GM12878 (cell line): ENCODE measurements around the gene RPS6KA2. TPM values are rescaled to one million over a fixed set of nuclear protein-coding genes. Genes with fewer than 3 reads are reported as not detected.

Source experiments
- ATAC-seq: fragments of 200-7000 bp; cut with Tn5 transposase; 3 replicates; pipeline ENCODE4 v1.9.1; 2020; ENCODE audit warnings: mild to moderate bottlenecking, moderate library complexity
- BruUV-seq: library from RNA; stranded (reverse); fragments of 400-500 nt; replicated peaks from 2 replicates; lab custom pipeline; 2021; lab: Mats Ljungman, UMichigan
- CTCF ChIA-PET: fragments of 300-600 bp; sonication (Branson Sonifier 250); formaldehyde crosslinking; extraction: SDS; loops from one replicate; lab custom pipeline; 2021; ENCODE audit warnings: inconsistent platforms; lab: Yijun Ruan, JAX
- POLR2A ChIA-PET: fragments of 350-600 bp; formaldehyde crosslinking; extraction: SDS; loops from one replicate; lab custom pipeline; 2021; ENCODE audit warnings: inconsistent platforms; lab: Charles Lee
- RAD21 ChIA-PET: fragments of 300-600 bp; sonication (Branson Sonifier 250); formaldehyde crosslinking; loops from one replicate; lab custom pipeline; 2023; ENCODE audit warnings: antibody characterized with exemption; ENCODE audit not compliant: unreplicated experiment; lab: Charles Lee
- SMC1A ChIA-PET: fragments of 300-600 bp; sonication (Branson Sonifier 250); formaldehyde crosslinking; loops from one replicate; lab custom pipeline; 2023; ENCODE audit not compliant: unreplicated experiment, uncharacterized antibody; lab: Charles Lee
- DNase-seq: peaks from one replicate; pipeline ENCODE4 v3.0.0-alpha.2; 2011; ENCODE audit warnings: low read depth, low spot score
- FAIRE-seq: peaks from 3 replicates; lab custom pipeline; 2011; peaks lifted over from hg19 to GRCh38; lab: Jason Lieb, UNC
- H2AFZ ChIP-seq: 2 replicates; pipeline ENCODE4 v1.6.0; 2011; ENCODE audit warnings: low read depth, low read length, control low read depth; ENCODE audit not compliant: control insufficient read depth
- H3K27ac ChIP-seq: 2 replicates; pipeline ENCODE4 v1.5.1; 2011; ENCODE audit warnings: control low read depth; ENCODE audit not compliant: control insufficient read depth, insufficient read depth
- H3K27me3 ChIP-seq, 2 experiments: replicated peaks in 1 of 2; 2 replicates each; pipeline versions ENCODE4 v1.6.0 to v1.6.1; 2011; ENCODE audit warnings: low read length in 1 of 2; ENCODE audit not compliant: control insufficient read depth in 2 of 2, insufficient read depth in 2 of 2
- H3K36me3 ChIP-seq, 2 experiments: 2 replicates each; pipeline ENCODE4 v1.5.1; 2011; ENCODE audit warnings: low read length in 1 of 2; ENCODE audit not compliant: control insufficient read depth in 2 of 2, insufficient read depth in 2 of 2
- H3K4me1 ChIP-seq: 2 replicates; pipeline ENCODE4 v1.6.1; 2011; ENCODE audit warnings: mild to moderate bottlenecking, low read length, moderate library complexity, mixed read lengths; ENCODE audit not compliant: control insufficient read depth, insufficient read depth
- H3K4me2 ChIP-seq: 2 replicates; pipeline ENCODE4 v1.6.0; 2011; ENCODE audit warnings: control low read depth; ENCODE audit not compliant: control insufficient read depth, insufficient read depth
- H3K4me3 ChIP-seq: fragments of 200-600 bp; sonication (generic); 2 replicates; pipeline ENCODE4 v1.5.1; 2016
- H3K79me2 ChIP-seq: 2 replicates; pipeline ENCODE4 v1.6.0; 2011; ENCODE audit warnings: low read length; ENCODE audit not compliant: control insufficient read depth, insufficient read depth
- H3K9ac ChIP-seq: 2 replicates; pipeline ENCODE4 v1.8.0; 2011; ENCODE audit warnings: low read length, control low read depth, mixed read lengths; ENCODE audit not compliant: control insufficient read depth, insufficient read depth
- H3K9me3 ChIP-seq: replicated peaks from 3 replicates; pipeline ENCODE4 v1.5.1; 2011; ENCODE audit warnings: mild to moderate bottlenecking, low read length; ENCODE audit not compliant: control insufficient read depth, insufficient read depth
- H4K20me1 ChIP-seq: 2 replicates; pipeline ENCODE4 v1.6.0; 2011; ENCODE audit not compliant: control insufficient read depth, insufficient read depth
- ASH2L ChIP-seq: fragments of 300-600, 200-600 bp; sonication (generic); IDR thresholded peaks from 2 replicates; pipeline ENCODE4 v1.6.1; 2017; ENCODE audit warnings: low read depth, mild to moderate bottlenecking, borderline replicate concordance
- CHD1 ChIP-seq: IDR thresholded peaks from 2 replicates; pipeline ENCODE4 v1.6.1; 2012; ENCODE audit warnings: low read depth, low read length, improper control_type of control experiment
- CREB1 ChIP-seq: IDR thresholded peaks from 2 replicates; pipeline ENCODE4 v1.6.1; 2012; ENCODE audit warnings: low read depth, mild to moderate bottlenecking, inconsistent platforms
- ELK1 ChIP-seq: IDR thresholded peaks from 2 replicates; pipeline ENCODE4 v1.6.1; 2012; ENCODE audit warnings: low read depth, low read length, improper control_type of control experiment
- FOS ChIP-seq: IDR thresholded peaks from 3 replicates; pipeline ENCODE4 v1.6.1; 2011; ENCODE audit warnings: borderline replicate concordance; ENCODE audit not compliant: insufficient read length; ENCODE audit errors: extremely low read depth
- FOXK2 ChIP-seq: fragments of 450-650 bp; IDR thresholded peaks from 2 replicates; pipeline ENCODE4 v1.6.1; 2017; ENCODE audit warnings: mild to moderate bottlenecking, moderate library complexity
- IKZF2 ChIP-seq, 2 experiments: fragments of 450-650 bp; IDR thresholded peaks; 2 replicates each; pipeline ENCODE4 v1.6.1; 2017; ENCODE audit warnings: mild to moderate bottlenecking in 2 of 2, moderate library complexity in 2 of 2
- MXI1 ChIP-seq: fragments of 150-350 bp; IDR thresholded peaks from 2 replicates; pipeline ENCODE4 v1.6.1; 2011; ENCODE audit warnings: low read depth, mild to moderate bottlenecking, inconsistent platforms, low read length, improper control_type of control experiment
- NFXL1 ChIP-seq: fragments of 450-650 bp; IDR thresholded peaks from 2 replicates; pipeline ENCODE4 v1.6.1; 2017; ENCODE audit warnings: antibody characterized with exemption, mild to moderate bottlenecking, borderline replicate concordance
- NKRF ChIP-seq: fragments of 450-650 bp; conservative IDR thresholded peaks from 2 replicates; pipeline ENCODE4 v1.6.1; 2017; ENCODE audit warnings: mild to moderate bottlenecking, moderate library complexity
- WGBS: methylation state at CpG from one replicate; pipeline ENCODE4 v1.1.6; 2016; ENCODE audit warnings: low lambda C conversion rate; ENCODE audit not compliant: insufficient replicate concordance, insufficient coverage; ENCODE audit errors: missing lambda C conversion rate; 5-methylcytosine and 5-hydroxymethylcytosine counted together
- in situ Hi-C: fragments of 300-500 bp; cut with MboI; formaldehyde crosslinking; loops from 9 replicates; pipeline ENCODE4 v1.14.3; 2018; ENCODE audit warnings: mixed read lengths
- intact Hi-C: fragments of 100-400 bp; cut with micrococcal nuclease; formaldehyde crosslinking; loops from one replicate; pipeline ENCODE4 v1.14.2; 2022; ENCODE audit not compliant: unreplicated experiment
- polyA plus RNA-seq, 11 experiments: library from polyadenylated mRNA; depleted of rRNA in 4 of 11; unstranded in 6 of 11; stranded (reverse) in 5 of 11; fragments of >200 nt; fragmentation: Nextera tagmentation in 4 of 11; fragmentation: Illumina TruSeq in 1 of 11; extraction: Ambion mirVana in 4 of 11; extraction: Trizol in 1 of 11; gene quantifications; 1 replicate in 1 of 11; 2 replicates in 10 of 11; pipeline versions ENCODE4 v1.2.1 to v1.2.3, GENCODE V29; 2011 to 2016; ENCODE audit warnings: inconsistent platforms in 2 of 11, missing spikeins in 2 of 11, low read depth in 1 of 11
- total RNA-seq, 4 experiments: library from RNA; depleted of rRNA in 3 of 4; stranded (reverse); fragments of >200 nt in 3 of 4; fragmentation: Illumina TruSeq in 1 of 4; extraction: Trizol in 1 of 4; gene quantifications; 2 replicates each; pipeline versions ENCODE4 v1.2.1 to v1.2.3, GENCODE V29; 2013 to 2021
- TF ChIP-seq, protein P1 (sequence below): IDR thresholded peaks from 2 replicates; pipeline ENCODE4 v1.6.1; 2011; ENCODE audit warnings: low read depth, mild to moderate bottlenecking, low read length, moderate library complexity, borderline replicate concordance; ENCODE audit errors: extremely low read depth
- TF ChIP-seq, protein P2 (sequence below): fragments of 450-650 bp; IDR thresholded peaks from 2 replicates; pipeline ENCODE4 v1.6.1; 2017; ENCODE audit warnings: mild to moderate bottlenecking
- TF ChIP-seq, protein P3 (sequence below): IDR thresholded peaks from 2 replicates; pipeline ENCODE4 v1.6.1; 2012; ENCODE audit warnings: low read length, inconsistent platforms

RPS6KA2 gene
- total and polyA plus RNA-seq, 10 of the 15 experiments (the other 5 are each of a cell fraction or from before 2014, with no cell fraction given), result 0.02 to 1.0 (median 0.22) TPM; not detected in 1

GRCh38 chr6:166400181-166400580 is 226.9 kb downstream of the RPS6KA2 start (continued):
- TF ChIP-seq ELK1, result no peak
- TF ChIP-seq, protein P1, sequence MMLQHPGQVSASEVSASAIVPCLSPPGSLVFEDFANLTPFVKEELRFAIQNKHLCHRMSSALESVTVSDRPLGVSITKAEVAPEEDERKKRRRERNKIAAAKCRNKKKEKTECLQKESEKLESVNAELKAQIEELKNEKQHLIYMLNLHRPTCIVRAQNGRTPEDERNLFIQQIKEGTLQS, result no peak
- TF ChIP-seq, protein P2, sequence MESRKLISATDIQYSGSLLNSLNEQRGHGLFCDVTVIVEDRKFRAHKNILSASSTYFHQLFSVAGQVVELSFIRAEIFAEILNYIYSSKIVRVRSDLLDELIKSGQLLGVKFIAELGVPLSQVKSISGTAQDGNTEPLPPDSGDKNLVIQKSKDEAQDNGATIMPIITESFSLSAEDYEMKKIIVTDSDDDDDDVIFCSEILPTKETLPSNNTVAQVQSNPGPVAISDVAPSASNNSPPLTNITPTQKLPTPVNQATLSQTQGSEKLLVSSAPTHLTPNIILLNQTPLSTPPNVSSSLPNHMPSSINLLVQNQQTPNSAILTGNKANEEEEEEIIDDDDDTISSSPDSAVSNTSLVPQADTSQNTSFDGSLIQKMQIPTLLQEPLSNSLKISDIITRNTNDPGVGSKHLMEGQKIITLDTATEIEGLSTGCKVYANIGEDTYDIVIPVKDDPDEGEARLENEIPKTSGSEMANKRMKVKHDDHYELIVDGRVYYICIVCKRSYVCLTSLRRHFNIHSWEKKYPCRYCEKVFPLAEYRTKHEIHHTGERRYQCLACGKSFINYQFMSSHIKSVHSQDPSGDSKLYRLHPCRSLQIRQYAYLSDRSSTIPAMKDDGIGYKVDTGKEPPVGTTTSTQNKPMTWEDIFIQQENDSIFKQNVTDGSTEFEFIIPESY, result no peak
- no peak for TF ChIP-seq NFXL1

DNA sequence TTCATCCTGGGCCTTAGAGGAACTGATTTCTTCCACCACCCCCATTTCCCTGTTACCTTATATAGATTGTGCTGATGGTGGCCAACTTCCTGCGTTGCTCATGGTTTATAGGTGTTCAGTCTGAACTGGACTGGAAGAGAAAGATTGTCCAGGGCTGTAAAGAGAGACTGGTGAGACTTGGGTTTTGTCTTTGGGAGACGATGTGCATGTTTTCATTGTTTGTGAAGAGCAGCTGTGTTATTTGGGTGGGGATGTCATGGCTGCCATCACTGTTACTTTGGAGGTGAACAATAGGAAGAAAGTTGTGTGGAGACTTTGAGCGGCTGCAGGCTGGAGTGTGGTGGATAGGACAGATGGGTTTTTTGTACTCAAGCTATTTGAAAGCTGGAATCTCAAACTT is 228.7 kb downstream of the RPS6KA2 start:
- RAD21 ChIA-PET, result interaction anchor here (1.2 to 5.3 kb wide), 4 partner anchors 10 to 122 kb away, joined by 3 to 165 read pairs (median 29); no protein-coding TSS in a partner anchor
- no peaks in the 10 kb centered on the region for H4K20me1 ChIP-seq
- POLR2A ChIA-PET, result interaction anchor here (1.4 to 1.8 kb wide), 2 partner anchors 11 to 88 kb away, joined by 4 to 7 read pairs; no protein-coding TSS in a partner anchor
- no peaks in the 10 kb centered on the region for H3K27me3 ChIP-seq
- DNase-seq (no peak), ATAC-seq (no peak), FAIRE-seq (no peak)
- SMC1A ChIA-PET, result interaction anchor here (0.9 to 5.5 kb wide), 10 partner anchors 10 to 122 kb away, joined by 4 to 72 read pairs (median 6); partner anchors contain the start of gene PRR18
- H3K36me3 ChIP-seq, result no peaks in the 10 kb centered on the region
- H3K4me3 ChIP-seq, result no peak overlapping the region
- CTCF ChIA-PET, result interaction anchor here (0.6 to 12.2 kb wide), 11 partner anchors 9 to 241 kb away, joined by 3 to 317 read pairs (median 25); partner anchors contain the start of gene PRR18
- H3K4me2 ChIP-seq, result no peak overlapping the region
- no TSS peak for BruUV-seq
- H3K4me1 ChIP-seq, result no peaks in the 10 kb centered on the region
- no peaks in the 10 kb centered on the region for H3K79me2 ChIP-seq
- no peaks in the 10 kb centered on the region for H3K9me3 ChIP-seq
- 81% methylated on average over 3 of the region's 3 CpGs for WGBS
- intact Hi-C loops, result no loop called here
- no peak overlapping the region for H3K27ac ChIP-seq
- H2AFZ ChIP-seq, result no peak overlapping the region
- H3K9ac ChIP-seq, result no peak overlapping the region
- in situ Hi-C loops, result no loop called here
- TF ChIP-seq IKZF2 (IDR thresholded peaks at IDR 0.05), result no peak
- TF ChIP-seq FOS, result no peak
- no peak for TF ChIP-seq CHD1
- no peak for TF ChIP-seq ASH2L
- no peak for TF ChIP-seq NKRF
- TF ChIP-seq FOXK2, result no peak
- TF ChIP-seq, protein P3, sequence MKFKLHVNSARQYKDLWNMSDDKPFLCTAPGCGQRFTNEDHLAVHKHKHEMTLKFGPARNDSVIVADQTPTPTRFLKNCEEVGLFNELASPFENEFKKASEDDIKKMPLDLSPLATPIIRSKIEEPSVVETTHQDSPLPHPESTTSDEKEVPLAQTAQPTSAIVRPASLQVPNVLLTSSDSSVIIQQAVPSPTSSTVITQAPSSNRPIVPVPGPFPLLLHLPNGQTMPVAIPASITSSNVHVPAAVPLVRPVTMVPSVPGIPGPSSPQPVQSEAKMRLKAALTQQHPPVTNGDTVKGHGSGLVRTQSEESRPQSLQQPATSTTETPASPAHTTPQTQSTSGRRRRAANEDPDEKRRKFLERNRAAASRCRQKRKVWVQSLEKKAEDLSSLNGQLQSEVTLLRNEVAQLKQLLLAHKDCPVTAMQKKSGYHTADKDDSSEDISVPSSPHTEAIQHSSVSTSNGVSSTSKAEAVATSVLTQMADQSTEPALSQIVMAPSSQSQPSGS, result no peak
- TF ChIP-seq CREB1, result no peak
- TF ChIP-seq MXI1, result no peak
